MM.1S (cell line): Measurements from ENCODE around the gene RBKS.

Source experiments
- EZH2 ChIP-seq: fragments of 300-600 bp; sonication (generic); optimal IDR thresholded peaks from 2 replicates; pipeline ENCODE3; 2017; ENCODE audit warnings: low read depth, mild to moderate bottlenecking, antibody characterized with exemption, low read length, mixed read lengths
- EZH2phosphoT487 ChIP-seq: fragments of 300-600 bp; sonication (generic); IDR thresholded peaks from 2 replicates; pipeline ENCODE4 v1.6.1; 2018; ENCODE audit warnings: antibody characterized with exemption, low read length
- TF ChIP-seq, protein P1 (sequence below): fragments of 300-600 bp; sonication (generic); IDR thresholded peaks from 2 replicates; pipeline ENCODE4 v1.5.1; 2016; ENCODE audit warnings: antibody characterized with exemption, low read length, mixed read lengths

DNA sequence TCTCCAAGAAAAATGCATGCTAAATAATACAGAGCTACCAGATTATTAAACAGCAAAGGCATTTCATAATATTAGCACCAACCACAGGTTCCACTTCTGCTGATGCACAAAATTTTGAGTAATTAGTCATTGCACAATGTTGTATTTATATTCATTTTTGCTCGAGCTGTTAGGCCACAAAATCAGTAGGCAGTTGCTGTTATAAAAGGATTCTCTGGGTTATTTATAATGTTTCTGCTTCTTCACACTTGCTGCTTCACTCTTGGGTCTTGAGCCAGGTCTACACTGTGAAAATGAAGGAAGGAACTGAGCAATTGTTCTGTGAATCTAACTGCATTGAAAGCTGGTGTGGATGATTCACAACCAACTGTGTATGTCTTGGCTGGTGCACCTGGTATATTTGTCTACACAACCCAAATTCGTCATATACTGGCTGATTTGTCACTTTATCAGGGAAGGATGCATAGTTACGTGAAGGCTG lies 80.4 kb downstream of the RBKS start:
- TF ChIP-seq, protein P1, sequence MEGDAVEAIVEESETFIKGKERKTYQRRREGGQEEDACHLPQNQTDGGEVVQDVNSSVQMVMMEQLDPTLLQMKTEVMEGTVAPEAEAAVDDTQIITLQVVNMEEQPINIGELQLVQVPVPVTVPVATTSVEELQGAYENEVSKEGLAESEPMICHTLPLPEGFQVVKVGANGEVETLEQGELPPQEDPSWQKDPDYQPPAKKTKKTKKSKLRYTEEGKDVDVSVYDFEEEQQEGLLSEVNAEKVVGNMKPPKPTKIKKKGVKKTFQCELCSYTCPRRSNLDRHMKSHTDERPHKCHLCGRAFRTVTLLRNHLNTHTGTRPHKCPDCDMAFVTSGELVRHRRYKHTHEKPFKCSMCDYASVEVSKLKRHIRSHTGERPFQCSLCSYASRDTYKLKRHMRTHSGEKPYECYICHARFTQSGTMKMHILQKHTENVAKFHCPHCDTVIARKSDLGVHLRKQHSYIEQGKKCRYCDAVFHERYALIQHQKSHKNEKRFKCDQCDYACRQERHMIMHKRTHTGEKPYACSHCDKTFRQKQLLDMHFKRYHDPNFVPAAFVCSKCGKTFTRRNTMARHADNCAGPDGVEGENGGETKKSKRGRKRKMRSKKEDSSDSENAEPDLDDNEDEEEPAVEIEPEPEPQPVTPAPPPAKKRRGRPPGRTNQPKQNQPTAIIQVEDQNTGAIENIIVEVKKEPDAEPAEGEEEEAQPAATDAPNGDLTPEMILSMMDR, result no peak
- TF ChIP-seq EZH2, result no peak
- TF ChIP-seq EZH2phosphoT487, result no peak
